NCI-H2227 treated with DMSO at 0.1 percent for 48 hours (cell line): Measurements from ENCODE around the gene GALP.

Source experiments
- DNase-seq: peaks from one replicate; lab custom pipeline; 2025; lab: John Stamatoyannopoulos, UW

GALP gene

GRCh38 chr19:56175861-56176307 lies at the start of gene GALP:
Gene GALP, plus strand, starts transcription at chr19:56176008. Its CDS starts 1,101 bp downstream, at chr19:56177109.
- DNase-seq, result peak; percentile 78

DNA sequence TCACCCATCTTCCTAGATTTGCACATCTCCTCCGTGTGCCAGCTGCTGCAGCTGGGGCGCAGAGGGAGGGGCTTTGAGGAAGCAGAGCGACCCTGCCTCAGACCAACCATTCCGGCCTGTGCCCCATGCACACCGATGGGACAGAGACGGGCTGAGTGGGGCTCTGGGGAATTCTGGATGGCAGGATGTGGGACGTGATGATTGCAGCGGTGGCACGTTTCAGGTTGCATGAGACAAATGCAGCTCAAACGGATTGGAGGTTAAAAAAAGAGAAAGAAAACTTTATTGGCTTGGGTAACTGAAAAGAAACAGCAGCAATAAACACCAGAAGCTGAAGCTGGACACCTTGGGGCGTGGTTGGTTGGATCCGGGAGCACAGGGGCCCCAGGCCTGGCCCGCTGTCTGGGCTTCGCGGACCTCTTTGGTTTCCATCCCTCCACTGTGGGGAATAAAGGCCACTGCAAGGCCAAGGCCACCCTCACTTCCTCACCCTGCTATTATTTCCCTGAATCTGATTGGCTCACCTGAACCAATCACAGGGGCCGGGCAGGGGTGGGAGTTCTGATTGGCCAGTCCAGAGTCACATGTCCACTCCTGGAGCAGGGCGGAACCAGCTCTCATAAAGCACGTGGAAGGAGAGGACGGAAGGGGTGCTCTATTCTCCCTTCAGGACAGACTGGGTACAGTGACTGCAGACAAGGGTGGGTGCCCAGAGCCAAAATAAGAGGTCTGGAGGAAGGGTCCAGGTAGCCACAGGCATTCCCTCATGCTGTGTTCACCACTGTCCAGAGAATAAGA lies 48.6 kb upstream of the GALP start:
- DNase-seq, result no peak

DNA sequence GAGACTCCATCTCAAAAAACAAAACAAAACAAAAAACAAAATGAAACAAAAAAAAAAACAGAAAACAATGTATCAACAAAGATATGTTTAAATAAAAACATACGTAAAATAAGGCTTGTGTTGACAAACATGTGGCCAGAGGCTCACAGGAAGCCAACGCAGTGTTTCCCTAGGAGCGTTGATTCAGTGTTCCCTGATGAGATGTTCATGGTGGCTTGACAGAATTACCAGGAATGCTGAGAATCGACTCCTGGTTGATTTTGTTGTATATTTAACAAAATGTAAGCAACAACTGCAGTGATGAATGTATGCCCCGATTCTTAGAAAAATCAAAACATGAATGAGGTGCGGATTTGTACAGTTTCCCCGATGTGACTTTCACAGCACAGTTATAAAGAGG lies 45.8 kb upstream of the GALP start:
- DNase-seq, result no peak

DNA sequence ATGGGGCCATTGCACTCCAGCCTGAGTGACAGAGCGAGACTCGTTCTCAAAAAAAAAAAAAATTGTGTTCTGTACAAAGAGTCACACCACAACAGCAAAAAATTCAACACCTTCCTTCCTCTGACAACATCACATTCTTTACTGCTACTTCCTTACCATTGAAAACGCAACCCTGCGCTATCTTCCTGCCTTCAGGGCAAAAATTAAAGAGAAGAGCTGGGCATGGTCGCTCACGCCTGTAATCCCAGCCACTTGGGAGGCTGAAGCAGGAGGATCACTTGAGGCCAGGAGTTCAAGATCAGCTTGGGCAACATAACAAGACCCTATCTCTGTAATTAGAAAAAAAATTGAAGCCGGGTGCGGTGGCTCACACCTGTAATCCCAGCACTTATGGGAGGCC lies 44.2 kb upstream of the GALP start:
- DNase-seq, result no peak

DNA sequence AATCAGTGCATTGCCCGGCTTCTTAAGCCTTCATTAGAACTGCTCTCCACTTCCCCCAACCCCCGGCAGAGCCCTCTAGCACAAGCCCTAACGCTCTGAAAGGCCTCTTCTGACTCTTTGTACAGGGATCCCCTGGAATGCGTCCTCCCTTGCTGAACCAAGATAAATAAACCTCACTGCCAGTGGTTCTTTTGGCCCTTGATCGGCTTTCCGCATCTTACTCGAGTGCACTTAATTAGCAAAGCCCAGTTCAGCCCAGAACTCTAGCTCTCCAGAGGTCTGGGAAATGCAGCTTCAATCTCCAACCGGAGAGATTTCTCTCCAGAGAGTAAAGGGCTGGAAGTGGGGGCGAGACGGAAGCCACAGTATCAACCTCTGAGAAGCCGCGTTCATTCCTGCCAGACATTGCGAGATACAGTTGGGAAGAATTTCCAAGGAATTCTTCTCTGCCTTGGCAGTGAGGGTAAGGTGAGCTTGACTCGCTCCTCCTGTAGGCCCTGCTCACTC lies 43.4 kb upstream of the GALP start:
- DNase-seq, result no peak

- no peak for DNase-seq
These were observed 41.8 kb upstream of the GALP start for GRCh38 chr19:56133858-56134653.

- DNase-seq, result no peak
These were observed 41.2 kb upstream of the GALP start for GRCh38 chr19:56134654-56134921.

GRCh38 chr19:56136362-56136761 lies 39.4 kb upstream of the GALP start:
- no peak for DNase-seq

- no peak for DNase-seq
These were observed 38.4 kb upstream of the GALP start for GRCh38 chr19:56137405-56137804.

- DNase-seq, result no peak
These were observed 37.7 kb upstream of the GALP start for GRCh38 chr19:56138069-56138468.

GRCh38 chr19:56139847-56140582 lies 35.8 kb upstream of the GALP start:
- peak; percentile 84 for DNase-seq

DNA sequence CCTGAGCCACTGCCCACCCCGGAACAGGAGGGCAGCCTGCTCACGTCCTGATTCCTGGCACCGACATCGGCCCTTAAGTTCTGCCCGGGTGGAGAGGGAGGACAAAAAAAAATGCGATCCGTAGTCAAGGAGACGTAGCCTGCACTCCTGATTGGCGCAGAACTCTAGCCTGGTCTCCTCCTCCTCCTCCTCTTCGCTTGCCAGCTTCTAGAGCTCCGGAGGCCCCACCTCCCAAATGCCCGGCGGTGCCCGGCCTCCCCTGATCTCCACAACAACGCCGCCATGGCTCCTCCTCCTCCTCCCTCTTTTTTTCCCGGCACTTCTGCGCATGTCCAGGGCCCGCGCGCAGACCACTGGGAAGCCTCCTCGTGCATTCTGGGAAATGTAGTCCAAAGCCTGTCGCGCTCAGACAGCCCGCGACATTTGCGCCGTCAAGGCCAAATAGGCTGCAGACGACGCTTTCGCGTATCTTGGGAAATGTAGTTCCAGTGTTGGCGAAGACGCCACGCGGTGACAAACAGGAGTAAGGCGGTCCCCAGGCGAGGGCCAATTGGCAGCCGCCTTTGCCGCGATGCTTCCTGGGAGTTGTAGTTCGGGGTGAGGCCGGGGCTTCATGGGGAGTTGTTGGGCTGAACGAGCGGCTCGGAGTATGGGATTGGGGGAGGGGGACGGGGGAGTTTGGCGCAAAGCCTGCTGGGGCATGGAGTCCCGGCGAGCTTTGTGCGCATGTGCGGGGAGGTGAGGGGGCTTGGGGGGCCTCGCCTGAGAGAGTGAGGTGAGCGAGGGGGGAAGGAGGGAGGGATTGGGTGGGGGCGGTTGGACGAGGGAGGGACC lies 35.0 kb upstream of the GALP start, which contains the start of gene ZNF444:
Gene ZNF444 (plus strand): TSS at position 705 of the 834 bp plus-strand sequence. CDS start 5,625 bp downstream, outside the sequence.
- DNase-seq, result peak; percentile 100

- DNase-seq, result no peak
These were observed 34.3 kb upstream of the GALP start for GRCh38 chr19:56141417-56141993.

DNA sequence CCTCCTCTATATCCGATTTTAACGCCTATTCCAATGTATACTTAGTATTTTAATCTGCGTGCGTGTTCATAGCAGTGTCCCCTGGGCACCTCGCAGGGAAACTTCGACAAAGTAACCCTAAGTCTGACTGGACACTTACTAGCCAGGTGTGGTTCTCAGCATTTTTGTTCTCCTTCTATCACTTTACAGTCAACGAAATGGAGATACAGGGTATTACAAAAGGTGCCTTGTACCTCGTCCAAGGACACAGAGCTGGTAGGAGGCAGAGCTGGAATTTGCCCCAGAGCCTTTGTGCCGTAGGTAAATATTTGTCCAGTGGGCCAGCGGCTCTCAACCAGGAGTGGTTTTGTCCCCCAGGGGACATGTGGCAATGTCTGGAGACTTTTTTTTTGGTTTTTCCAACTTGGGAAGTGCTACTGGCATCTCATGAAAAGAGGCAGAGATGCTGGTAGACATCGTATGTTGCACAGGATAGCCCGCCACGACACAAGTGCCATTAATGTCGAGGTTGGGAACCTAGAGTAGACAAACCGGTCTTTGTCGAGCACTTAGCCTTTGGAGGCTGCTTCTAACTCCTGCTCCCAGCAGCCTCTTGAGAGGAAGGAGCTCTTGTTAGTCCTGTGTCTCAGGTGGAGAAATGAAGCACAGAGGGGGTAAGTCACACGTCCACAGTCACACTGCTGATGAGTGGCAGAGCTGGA lies 33.6 kb upstream of the GALP start:
- DNase-seq, result no peak

GRCh38 chr19:56142897-56143434 lies 32.8 kb upstream of the GALP start:
- DNase-seq, result no peak

DNA sequence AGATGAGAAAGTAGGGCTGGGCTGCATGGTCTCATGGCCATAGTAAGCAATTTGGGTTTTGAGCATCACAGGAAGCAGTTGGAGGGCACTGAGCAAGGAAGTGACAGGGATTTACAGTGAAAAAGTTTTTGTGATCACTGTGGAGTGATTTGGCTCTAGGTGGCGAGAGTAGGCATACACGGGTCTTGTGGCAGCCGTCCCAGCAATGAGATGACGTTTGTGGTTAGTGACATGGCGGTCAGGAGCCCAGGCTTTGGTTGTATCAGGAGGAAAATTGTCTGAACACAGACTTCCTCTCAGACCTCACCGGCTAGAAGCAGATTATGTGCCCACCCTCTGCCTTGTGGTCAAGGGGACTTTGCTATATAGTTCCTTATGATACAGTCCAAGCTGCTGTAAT lies 31.4 kb upstream of the GALP start:
- DNase-seq, result no peak

DNA sequence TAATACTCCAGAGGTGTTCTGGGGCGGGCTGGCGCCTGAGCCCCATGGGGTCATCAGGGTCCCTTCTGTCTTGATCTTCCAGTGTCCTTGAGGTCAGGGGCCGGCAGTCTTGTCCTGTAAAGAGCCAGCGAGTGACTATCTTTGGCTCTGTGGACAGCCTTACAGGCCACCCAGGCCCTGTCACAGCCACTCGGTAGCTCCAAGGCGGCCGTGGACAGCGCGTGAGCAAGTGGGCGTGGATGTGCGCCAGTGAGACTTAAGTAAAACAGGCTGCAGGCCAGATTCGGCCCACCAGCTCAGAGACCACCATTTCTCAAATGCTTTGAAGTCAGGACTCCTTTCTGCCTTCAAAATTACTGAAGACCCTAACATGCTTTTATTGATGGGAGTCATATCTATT lies 31.0 kb upstream of the GALP start:
- DNase-seq, result no peak

GRCh38 chr19:56145698-56146097 lies 30.1 kb upstream of the GALP start:
- no peak for DNase-seq

DNA sequence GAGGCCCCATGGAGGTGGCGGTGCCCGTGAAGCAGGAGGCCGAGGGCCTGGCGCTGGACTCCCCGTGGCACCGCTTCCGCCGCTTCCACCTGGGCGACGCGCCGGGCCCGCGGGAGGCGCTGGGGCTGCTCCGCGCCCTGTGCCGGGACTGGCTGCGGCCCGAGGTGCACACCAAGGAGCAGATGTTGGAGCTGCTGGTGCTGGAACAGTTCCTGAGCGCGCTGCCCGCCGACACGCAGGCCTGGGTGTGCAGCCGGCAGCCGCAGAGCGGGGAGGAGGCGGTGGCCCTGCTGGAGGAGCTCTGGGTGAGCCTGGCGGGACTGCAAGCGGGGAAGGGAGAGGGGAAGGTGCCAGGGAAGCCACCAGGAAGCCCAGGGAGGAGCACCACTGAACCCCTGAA lies 28.9 kb upstream of the GALP start:
- no peak for DNase-seq

DNA sequence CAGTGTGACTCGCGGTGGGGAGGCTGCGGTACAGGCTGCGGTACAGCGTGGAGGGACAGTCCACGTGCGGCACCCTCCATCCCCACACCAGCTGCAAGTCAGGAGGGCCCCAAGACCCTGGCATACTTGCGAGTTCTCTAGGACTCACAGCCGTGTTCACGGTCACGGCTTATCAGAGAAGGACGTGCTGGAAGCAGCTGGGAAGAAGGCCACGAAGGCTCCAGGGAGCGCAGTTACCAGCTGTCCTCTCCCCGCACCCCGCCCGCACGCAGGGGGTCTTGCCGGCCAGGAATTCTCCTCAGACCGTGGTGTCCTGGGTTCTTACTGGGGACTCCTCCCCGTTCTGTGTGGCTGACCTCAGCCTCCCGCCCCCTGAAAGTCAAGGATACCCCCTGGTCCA lies 28.5 kb upstream of the GALP start:
- DNase-seq, result no peak
